GM21360 (cell line): Measurements from ENCODE around the gene ATP2A2.

ENCODE experiments used
- ATAC-seq: cut with Tn5 transposase; IDR thresholded peaks from one replicate; pipeline ENCODE4 v1.9.1; 2021; ENCODE audit warnings: mild to moderate bottlenecking, moderate library complexity; ENCODE audit not compliant: unreplicated experiment

ATP2A2 gene

DNA sequence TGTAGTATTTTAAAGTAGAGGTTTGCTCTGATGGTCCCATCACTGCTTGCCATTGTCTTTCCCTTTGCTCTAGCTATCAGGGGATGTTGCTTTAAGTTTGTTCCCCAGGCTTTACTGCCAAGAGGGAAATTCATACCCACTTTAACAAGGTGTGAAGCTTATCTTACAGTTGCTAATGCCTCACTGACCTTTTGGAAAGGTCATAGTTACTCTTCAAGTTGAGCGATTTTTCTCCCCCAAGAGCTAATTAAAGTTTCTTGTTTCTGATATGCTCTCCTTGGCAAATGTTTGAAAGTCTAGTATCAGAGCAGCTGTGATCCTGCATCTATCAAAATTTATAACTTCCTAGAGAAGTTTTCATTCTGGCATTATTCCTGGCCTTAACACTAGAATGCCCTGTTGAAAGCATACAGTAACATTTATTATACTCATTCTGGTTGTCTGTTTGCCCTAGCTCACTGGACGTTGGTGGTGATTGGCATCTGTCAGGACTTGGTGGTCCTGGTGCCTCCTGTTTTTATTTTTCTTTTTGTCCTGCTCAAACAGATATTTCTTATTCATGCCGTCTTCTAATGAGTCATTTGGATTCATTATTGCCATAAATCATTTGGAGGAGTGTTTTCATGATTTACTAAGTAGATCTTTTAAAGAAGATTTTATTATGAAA is 8.1 kb downstream of the ATP2A2 start:
- ATAC-seq: no peak

GRCh38 chr12:110289711-110290078 is 8.6 kb downstream of the ATP2A2 start:
- no peak for ATAC-seq

DNA sequence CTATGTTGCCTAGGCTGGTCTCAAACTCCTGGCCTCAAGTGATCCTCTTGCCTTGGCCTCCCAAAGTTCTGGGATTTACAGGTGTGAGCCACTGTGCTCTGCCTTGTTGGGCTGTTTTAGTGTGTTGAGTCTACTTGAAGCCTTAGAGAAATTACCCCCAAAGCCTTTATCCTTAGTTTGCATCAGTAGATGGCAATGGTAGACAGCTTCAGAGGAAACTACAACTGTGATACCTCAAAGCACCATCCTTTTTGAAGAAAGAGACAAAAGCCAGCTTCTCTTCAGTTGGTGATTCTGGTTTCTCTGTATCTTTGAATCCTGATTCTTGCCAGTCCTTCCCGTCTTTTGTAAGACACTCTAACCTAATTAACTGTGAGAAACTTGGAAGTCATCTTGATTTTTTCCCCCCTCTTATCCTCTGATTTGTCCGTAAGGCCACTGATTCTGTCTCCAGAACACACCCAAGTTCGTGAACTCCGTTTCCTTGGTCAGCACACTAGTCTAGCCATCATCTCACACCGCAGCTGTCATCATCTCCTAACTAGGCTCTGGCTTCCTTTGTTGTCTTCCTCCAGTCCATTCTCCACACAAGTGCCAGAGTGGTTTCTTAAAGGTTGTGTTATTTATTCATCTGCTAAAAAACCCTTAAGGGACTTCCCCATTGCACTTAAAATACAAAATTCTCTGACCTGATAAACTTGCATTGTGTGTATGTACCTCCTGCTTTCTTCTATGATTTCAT is 20.2 kb downstream of the ATP2A2 start:
- no peak for ATAC-seq

DNA sequence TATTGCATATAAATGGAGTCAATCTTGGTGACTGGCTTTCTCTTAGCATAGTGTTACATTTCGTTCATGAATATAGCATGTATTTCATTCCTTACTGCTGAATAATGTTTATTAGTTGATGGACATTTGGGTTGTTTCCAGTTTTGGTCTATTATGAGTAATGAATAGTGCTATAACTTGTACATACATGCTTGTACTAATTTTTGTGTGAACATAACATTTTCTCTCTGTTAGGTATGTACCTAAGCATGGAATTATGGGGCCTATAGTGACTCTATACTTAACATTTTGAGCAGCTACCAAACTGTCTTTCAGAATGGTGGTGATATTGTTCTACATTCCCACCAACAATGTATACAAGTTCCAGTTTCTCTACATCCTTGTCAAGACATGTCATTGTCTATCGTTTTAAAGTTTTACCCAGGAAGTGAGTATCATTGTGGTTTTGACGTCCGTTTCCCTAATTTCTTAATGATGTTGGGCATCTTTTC is 23.1 kb downstream of the ATP2A2 start:
- no peak for ATAC-seq

GRCh38 chr12:110307372-110307771 is 26.3 kb downstream of the ATP2A2 start:
- ATAC-seq: no peak

DNA sequence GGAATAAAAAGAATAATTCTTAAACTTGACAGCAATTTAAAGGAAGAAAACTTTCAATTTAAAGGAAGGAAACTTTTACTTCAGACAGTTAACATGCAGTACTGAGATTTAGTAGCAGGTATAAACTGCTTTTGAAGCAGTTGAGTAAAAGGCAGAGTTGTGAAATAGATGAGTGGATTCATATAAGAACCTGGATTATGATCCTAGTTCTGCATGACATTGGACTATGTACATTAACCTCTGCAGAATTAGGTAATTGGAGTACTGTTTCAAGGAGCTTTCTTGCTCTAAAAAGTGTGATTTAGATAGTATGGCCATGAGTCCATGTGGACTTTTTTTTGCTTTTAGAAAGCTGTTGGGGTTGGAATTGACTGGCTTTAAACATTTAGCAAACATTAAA is 29.7 kb downstream of the ATP2A2 start:
- ATAC-seq: no peak

DNA sequence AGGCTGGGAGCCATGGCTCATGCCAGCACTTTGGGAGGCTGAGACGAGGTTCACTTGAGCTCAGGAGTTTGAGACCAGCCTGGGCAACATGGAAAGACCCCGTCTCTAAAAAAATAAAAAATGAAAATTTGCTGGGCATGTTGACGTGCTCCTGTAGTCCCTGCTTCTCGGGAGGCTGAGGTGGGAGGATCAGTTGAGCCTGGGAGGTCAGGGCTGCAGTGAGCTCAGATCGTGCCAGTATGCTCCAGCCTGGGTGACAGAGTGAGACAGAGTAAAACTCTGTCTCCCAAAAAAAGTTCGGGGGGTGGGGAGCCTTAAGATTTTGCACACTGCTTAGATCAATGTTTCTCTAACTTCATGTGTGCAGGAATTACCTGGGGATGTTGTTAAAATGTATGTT is 30.9 kb downstream of the ATP2A2 start:
- no peak for ATAC-seq

- ATAC-seq: no peak
These were observed 31.7 kb downstream of the ATP2A2 start for GRCh38 chr12:110312581-110313360.

DNA sequence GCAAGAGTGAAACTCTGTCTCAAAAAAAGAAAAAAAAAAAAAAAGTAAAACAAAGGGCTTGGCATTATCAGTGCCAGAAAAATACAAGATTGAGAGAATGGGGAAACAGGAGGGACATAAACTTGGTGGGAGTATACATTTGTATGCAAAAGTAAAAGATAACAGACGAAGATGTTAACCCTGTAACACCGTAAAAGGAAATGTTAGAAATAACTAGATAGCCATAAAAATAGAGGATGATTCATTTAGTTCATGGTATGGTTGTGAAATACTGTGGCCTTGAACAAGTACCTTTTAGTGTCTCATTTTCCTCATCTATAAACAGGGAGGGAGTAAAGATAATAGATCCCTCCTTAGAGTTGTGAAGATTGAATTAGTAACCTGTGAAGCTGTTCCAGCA is 33.3 kb downstream of the ATP2A2 start:
- ATAC-seq: no peak

- no peak for ATAC-seq
These were observed 35.8 kb downstream of the ATP2A2 start for GRCh38 chr12:110316861-110317260.

DNA sequence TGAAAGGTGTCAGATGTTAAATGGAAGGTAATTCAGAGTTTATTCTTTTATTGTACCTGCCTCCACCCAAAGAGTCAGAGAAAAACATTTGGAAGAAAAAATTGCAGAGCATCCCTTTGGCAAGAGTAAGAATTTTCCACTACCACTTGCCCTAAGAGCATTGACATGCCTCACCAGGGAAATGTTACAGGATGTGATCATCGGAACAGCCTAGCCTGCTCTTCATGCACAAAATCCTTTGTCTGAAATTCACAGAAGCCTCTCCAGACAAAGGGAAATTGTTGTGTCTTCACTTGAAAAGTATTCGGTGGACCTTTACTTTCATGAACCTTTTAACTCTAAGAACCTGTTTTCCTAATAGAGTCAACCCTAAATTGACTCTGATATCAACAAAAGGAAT is 36.9 kb downstream of the ATP2A2 start:
- no peak for ATAC-seq

DNA sequence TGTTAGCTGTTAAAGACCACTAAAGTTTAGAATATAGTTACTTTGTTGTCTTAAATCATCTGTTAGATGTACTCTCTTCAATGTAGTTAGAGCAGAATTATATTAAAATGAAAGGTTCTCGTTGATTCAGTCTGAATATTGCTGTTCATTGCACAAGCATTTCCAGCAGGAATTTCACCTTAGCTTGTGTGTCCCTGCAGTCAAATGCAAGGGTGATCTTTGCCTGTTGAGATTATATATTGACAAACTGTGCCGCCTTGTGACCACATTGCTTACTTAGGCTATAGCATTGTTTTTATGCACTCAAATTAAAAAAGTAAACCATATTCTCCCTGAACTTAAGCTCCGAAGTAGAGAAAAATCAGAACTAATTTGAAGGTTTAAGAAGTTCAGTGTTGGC is 39.5 kb downstream of the ATP2A2 start:
- no peak for ATAC-seq

DNA sequence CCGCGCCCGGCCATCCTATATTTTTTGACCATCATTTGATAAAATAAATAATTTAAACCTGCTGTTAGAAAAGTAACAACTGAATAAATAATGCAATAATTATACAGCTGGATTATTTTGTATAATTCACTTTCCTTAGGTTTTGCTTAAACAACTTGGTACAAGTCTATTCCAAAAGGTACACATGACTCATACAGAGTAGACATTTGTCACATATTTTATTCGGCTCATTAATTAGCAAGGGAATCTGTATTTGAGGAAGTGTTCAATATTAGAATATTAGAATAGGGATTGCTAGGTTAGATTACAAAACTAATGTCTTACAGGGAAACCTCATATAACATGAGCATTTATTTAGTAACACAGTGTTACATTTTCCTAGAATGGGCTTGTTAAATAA is 48.7 kb downstream of the ATP2A2 start:
- no peak for ATAC-seq

DNA sequence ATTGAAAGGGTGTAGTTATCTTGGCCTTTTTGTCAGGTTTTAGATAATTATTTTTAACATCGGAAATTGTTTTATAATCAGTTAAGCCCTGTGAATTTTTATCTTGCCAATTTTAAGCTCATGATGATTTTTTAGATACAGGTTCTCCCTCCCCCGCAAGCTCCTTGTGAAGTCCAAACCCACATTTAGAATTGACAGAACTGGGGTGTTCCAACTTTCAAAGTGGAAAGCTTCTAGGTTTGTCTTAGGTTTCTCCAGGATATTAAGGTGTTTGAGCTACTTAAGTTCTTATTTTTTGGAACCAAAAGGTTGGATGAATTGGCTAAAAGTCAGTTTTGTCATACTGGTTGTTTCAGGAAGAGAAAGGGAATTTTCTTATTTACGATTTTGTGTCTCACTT is 49.1 kb downstream of the ATP2A2 start:
- ATAC-seq: no peak

DNA sequence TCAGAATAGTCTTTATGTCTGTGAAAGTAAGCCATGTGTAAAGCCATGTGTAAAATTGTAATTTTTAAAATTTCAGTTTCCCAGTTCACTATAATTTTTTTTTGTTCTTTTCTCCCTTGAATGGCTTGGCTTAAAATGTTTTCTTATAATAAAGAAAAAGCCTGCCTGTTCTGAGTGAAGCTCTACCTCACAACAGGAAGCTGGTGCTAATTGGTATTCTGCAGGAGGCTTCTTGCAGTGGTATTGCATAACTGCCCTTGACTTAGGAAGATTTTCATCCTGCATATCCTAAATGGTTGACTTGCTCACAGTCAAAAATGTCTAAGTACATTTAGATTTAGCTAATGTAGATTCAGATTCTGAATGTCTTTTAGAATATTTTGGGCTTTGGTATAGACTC is 49.5 kb downstream of the ATP2A2 start:
- ATAC-seq: no peak

- ATAC-seq: no peak
These were observed 52.2 kb downstream of the ATP2A2 start for GRCh38 chr12:110333201-110333600.

DNA sequence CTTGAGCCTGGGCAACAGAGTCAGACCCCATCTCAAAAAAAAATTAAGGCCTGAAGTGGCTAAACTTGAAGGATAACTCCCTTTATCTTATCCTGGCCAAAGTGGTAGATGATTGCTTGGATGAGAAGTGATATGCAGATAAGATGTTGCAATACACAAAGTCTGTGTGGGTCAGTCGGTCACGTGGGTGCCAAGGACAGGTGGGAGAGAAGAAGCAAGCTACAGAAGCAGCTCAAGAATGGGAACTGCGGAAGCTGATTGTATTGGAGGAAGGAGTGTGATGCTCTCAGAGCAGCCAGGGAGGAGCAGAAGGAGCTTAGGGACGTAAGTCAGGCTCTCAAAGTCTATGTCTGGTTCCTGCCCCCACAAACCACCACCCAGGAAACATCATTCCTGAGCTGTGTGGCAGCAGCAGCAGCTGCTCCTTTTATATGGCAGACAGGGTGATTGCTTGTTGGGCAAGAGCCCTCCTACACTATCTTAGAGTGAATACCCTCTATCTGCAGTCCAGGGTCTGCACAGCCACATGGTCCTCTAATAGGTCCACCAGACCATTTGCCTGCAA is 54.5 kb downstream of the ATP2A2 start:
- no peak for ATAC-seq

GRCh38 chr12:110337912-110338710 is 57.1 kb downstream of the ATP2A2 start:
- no peak for ATAC-seq

GRCh38 chr12:110338754-110339153 is 57.7 kb downstream of the ATP2A2 start:
- no peak for ATAC-seq

DNA sequence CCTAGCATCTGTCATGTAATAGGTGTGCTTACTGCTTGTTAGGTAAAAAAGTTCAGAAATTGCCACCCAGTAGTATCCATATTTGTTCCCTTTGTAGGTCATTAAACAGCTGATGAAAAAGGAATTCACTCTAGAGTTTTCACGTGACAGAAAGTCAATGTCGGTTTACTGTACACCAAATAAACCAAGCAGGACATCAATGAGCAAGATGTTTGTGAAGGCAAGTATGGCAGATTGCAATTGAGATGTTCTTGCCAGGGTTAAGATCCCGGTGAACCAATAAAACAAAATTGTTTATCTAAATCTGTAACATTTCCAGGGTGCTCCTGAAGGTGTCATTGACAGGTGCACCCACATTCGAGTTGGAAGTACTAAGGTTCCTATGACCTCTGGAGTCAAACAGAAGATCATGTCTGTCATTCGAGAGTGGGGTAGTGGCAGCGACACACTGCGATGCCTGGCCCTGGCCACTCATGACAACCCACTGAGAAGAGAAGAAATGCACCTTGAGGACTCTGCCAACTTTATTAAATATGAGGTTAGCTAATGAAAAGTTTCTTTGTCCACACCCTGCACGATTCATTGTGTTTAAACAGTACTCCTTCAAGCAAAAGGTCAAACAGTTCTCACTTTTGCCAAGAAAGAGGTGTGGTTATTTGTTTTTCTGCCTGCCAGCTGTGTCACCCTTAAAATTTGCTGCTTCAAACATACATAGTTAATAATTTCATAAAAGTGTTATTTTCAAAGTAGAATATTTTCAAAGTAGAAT is 58.3 kb downstream of the ATP2A2 start:
- no peak for ATAC-seq
